Naive thymus-derived CD8-positive, alpha-beta T cell (primary cell): Measurements from ENCODE around the gene UCK1. TPM values are rescaled to one million over a fixed set of nuclear protein-coding genes. Genes with fewer than 3 reads are reported as not detected.

Source experiments
- ATAC-seq, 2 donors: fragments of 150-1000 bp; cut with Tn5 transposase in 1 of 2; sonication (Bioruptor Pico), chemical (Tn5 transposase) in 1 of 2; 1 replicate in 1 of 2; 2 replicates in 1 of 2; pipeline ENCODE4 v1.10.0; 2021; ENCODE audit warnings: mild to moderate bottlenecking in 2 of 2, moderate library complexity in 2 of 2
- POLR2A ChIA-PET: fragments of 350-600 bp; sonication (Branson Sonifier 250); formaldehyde crosslinking; loops from one replicate; lab custom pipeline; 2021; ENCODE audit warnings: antibody characterized with exemption; lab: Charles Lee
- DNase-seq, 10 donors: peaks; one replicate each; pipeline versions ENCODE4 v3.0.0 to v3.0.0-alpha.2; 2020 to 2022
- H3K27ac Mint-ChIP-seq, 10 donors: one replicate each; pipeline ENCODE4 v1.8.0; 2020 to 2022; ENCODE audit warnings: mild to moderate bottlenecking in 10 of 10, mixed read lengths in 10 of 10, moderate library complexity in 4 of 10, inconsistent platforms in 1 of 10
- H3K27me3 Mint-ChIP-seq, 5 donors: one replicate each; pipeline ENCODE4 v1.8.0; 2021 to 2022; ENCODE audit warnings: mixed read lengths in 5 of 5
- H3K36me3 Mint-ChIP-seq, 3 donors: one replicate each; pipeline ENCODE4 v1.8.0; 2020 to 2022; ENCODE audit warnings: mixed read lengths in 3 of 3, mild to moderate bottlenecking in 2 of 3, inconsistent platforms in 1 of 3
- H3K4me1 Mint-ChIP-seq, 4 donors: one replicate each; pipeline ENCODE4 v1.8.0; 2021 to 2022; ENCODE audit warnings: mixed read lengths in 4 of 4
- H3K4me3 Mint-ChIP-seq, 10 donors: one replicate each; pipeline ENCODE4 v1.8.0; 2020 to 2022; ENCODE audit warnings: mild to moderate bottlenecking in 10 of 10, mixed read lengths in 10 of 10, moderate library complexity in 6 of 10, inconsistent platforms in 1 of 10
- H3K9me3 Mint-ChIP-seq, 9 donors: one replicate each; pipeline ENCODE4 v1.8.0; 2020 to 2022; ENCODE audit warnings: mixed read lengths in 9 of 9, mild to moderate bottlenecking in 3 of 9, inconsistent platforms in 1 of 9, moderate library complexity in 1 of 9
- polyA plus RNA-seq, 3 donors: library from polyadenylated mRNA; unstranded; fragments of 300-500 nt; fragmentation: Illumina TruSeq; gene quantifications; one replicate each; pipeline ENCODE4 v1.2.3, GENCODE V29; 2021
- total RNA-seq, 8 experiments: library from RNA in 2 of 8; stranded (reverse) in 2 of 8; gene quantifications; one replicate each; pipeline ENCODE4 v1.2.3 and lab custom pipeline; 2021 to 2026

The UCK1 gene
- total and polyA plus RNA-seq, 5 experiments from 2014 or later, result 21.8 to 29.9 (median 24.0) TPM

DNA sequence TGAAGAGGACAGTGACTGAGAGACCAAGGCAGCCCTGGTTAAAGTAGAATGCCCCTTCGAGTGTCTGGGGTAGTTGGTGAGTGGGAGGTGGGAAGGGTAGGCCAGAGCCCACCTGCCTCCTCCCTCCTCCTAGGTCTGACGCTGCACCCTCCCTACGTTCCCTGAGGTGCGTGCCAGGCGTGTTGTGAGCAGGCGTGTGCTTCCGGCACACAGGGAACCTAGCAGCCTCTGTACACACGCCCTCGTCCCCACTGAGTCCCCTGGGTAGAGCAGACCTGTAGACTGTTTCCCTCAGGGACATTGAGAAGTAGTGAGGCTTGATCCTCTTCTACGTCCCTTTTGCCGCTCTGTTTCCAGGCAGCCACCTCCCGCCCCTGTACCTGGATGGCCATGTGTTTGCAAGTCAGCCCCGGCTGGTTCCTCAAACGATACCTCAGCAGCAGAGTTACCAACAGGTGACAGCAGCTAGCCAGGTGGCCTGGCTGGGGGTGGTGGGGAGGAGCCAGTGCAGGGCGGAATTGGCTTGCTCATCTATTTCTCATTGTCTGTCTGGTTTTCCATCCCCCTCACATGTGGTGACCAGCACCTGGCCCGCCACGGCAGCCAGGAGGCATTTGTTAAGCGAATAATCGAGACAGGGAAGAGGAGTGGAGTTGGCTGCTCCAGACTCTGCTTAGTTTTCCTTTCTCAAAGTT lies 45.2 kb downstream of the UCK1 start:
- no peak for DNase-seq
- Mint-ChIP-seq H3K4me3 (no peak overlapping the region), H3K9me3 (no peaks in the 10 kb centered on the region), H3K27ac (peak overlapping the region in 2 of 10 donors; percentile 4 to 34), H3K27me3 (no peaks in the 10 kb centered on the region), H3K36me3 (peaks cover 5 to 91% (median 13%) of the 10 kb centered on the region in 3 donors), H3K4me1 (peaks cover 2 to 21% (median 12%) of the 10 kb centered on the region in 4 donors)
- POLR2A ChIA-PET, result no interaction called here
- no peak for ATAC-seq

GRCh38 chr9:131485206-131485605 lies 45.9 kb downstream of the UCK1 start:
- Mint-ChIP-seq H3K27ac (peak overlapping the region in 1 of 10 donors; percentile 18), H3K36me3 (peaks cover 5 to 90% (median 11%) of the 10 kb centered on the region in 3 donors), H3K4me1 (peaks cover 2 to 16% (median 12%) of the 10 kb centered on the region in 4 donors), H3K27me3 (no peaks in the 10 kb centered on the region), H3K9me3 (no peaks in the 10 kb centered on the region), H3K4me3 (no peak overlapping the region)
- POLR2A ChIA-PET, result interaction anchor here (0.6 kb wide), 1 partner anchor 118 kb away, joined by 3 read pairs; no protein-coding TSS in a partner anchor
- DNase-seq (no peak), ATAC-seq (no peak)

- H3K27ac Mint-ChIP-seq, result peak overlapping the region in 2 of 10 donors; percentile 65 to 85
- DNase-seq (no peak), ATAC-seq (no peak)
- H3K4me1 Mint-ChIP-seq, result peaks cover 0 to 13% (median 10%) of the 10 kb centered on the region in 4 donors
- no peaks in the 10 kb centered on the region for H3K9me3 Mint-ChIP-seq
- no peaks in the 10 kb centered on the region for H3K27me3 Mint-ChIP-seq
- no peak overlapping the region for H3K4me3 Mint-ChIP-seq
- POLR2A ChIA-PET, result interaction anchor here (0.6 kb wide), 1 partner anchor 117 kb away, joined by 3 read pairs; no protein-coding TSS in a partner anchor
- H3K36me3 Mint-ChIP-seq, result peaks cover under 1 to 88% (median 11%) of the 10 kb centered on the region in 3 donors
Measured at GRCh38 chr9:131484560-131485185, 46.4 kb downstream of the UCK1 start.

- Mint-ChIP-seq H3K4me1 (peaks cover 2 to 15% (median 8%) of the 10 kb centered on the region in 4 donors), H3K36me3 (peaks cover 0 to 88% (median 13%) of the 10 kb centered on the region in 3 donors), H3K9me3 (no peaks in the 10 kb centered on the region), H3K4me3 (no peak overlapping the region), H3K27me3 (no peaks in the 10 kb centered on the region), H3K27ac (no peak overlapping the region)
- POLR2A ChIA-PET, result no interaction called here
- no peak for ATAC-seq
- no peak for DNase-seq
Measured at GRCh38 chr9:131484051-131484445, 47.0 kb downstream of the UCK1 start.

DNA sequence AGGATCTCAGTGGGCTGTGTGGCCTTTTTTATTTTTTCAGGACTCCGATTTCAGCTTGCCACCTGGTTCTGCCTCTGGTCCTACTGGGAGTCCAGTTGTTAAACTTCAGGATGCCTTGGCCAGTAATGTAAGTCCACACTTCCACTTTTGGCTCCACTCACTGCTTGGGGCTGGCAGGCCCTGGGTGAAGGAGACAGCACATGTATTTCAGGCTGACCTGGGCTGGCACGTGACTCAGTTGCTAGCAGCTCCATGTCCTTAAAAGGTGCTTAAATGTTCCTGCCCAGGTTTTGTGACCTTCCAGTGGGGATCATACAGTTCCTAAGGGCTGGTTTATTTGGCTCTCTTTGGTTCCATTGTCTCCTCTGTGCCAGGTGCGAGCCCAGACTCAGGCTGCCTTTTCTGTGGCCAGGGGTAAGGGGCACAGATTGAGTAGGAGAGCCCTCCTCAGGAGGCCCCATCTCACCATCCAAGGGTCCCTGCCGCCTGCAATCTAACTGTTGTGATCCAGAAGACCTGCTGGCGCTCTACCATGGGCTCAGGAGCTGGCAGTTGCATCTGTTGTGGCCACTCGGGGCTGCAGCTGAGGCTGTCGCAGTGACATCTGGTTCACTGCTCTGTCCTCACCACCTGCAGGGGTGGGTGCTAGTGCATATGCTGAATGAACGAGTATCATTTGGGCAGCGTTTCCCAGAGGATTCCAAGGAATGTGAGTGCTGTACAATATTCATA lies 47.6 kb downstream of the UCK1 start:
- H3K36me3 Mint-ChIP-seq, result peaks cover 0 to 87% (median 13%) of the 10 kb centered on the region in 3 donors
- no peaks in the 10 kb centered on the region for H3K27me3 Mint-ChIP-seq
- H3K4me1 Mint-ChIP-seq, result peaks cover 2 to 11% (median 5%) of the 10 kb centered on the region in 4 donors
- DNase-seq, result no peak
- H3K4me3 Mint-ChIP-seq, result no peak overlapping the region
- ATAC-seq, result no peak
- POLR2A ChIA-PET, result interaction anchor here (0.6 kb wide), 1 partner anchor 228 kb away, joined by 5 read pairs; no protein-coding TSS in a partner anchor
- peak overlapping the region in 2 of 10 donors; percentile 24 to 65 for H3K27ac Mint-ChIP-seq
- no peaks in the 10 kb centered on the region for H3K9me3 Mint-ChIP-seq

- no peaks in the 10 kb centered on the region for H3K27me3 Mint-ChIP-seq
- H3K9me3 Mint-ChIP-seq, result no peaks in the 10 kb centered on the region
- peak overlapping the region in 5 of 10 donors; percentile 8 to 82 (median 72) for H3K27ac Mint-ChIP-seq
- POLR2A ChIA-PET, result no interaction called here
- H3K4me1 Mint-ChIP-seq, result peaks cover 3 to 15% (median 6%) of the 10 kb centered on the region in 4 donors
- H3K36me3 Mint-ChIP-seq, result peaks cover 0 to 86% (median 14%) of the 10 kb centered on the region in 3 donors
- DNase-seq (no peak), ATAC-seq (no peak)
- peak overlapping the region in 2 of 10 donors; percentile 34 to 62 for H3K4me3 Mint-ChIP-seq
Measured at GRCh38 chr9:131482343-131483006, 48.6 kb downstream of the UCK1 start.

DNA sequence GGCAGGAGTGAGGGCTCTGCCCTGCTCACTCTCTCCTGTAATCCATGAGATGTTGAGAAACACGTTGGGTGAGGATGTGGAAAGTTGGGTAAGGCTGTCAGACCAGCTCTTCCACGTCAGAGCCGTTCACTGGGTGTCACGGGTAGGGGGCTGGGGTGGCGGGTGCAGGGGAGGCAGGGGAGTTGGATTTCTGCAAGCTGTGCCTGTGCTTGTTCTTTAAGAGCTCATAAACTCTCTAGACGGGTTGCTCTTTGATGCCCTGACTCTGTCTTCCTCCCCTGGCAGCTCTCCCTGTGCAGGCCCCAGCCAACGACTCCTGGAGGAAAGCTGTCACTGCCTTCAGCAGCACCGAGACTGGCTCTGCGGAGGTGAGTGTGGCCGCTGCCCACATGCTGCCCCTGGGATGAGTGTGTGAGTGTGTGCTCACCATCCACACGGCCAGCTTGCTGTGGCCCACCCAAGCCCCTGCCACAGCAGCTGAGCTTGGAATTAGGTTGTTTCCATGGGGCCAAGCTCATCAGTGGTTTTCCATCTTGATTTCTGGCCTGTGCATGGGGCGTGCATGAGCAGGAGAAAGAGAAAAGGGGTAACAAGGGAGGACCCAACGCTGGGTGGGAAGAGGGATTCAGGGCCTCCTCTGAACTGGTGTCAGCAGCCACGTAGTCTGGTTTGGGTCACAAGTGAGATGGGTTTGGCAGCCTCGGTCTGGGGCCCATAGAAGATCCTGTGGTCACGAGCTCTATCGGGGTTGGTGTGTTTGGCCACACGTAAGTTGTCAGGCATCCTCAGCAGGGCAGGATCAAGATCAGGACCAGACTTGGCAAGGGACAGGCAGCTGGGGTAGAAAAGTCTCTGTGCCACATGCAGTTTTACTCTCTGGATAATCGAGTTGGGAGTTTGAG lies 49.4 kb downstream of the UCK1 start:
- POLR2A ChIA-PET, result interaction anchor here (0.7 to 1.3 kb wide), 3 partner anchors 9 to 132 kb away, joined by 3 to 9 read pairs (median 3); no protein-coding TSS in a partner anchor
- no peak for ATAC-seq

GRCh38 chr9:131480258-131480657 lies 50.8 kb downstream of the UCK1 start:
- Mint-ChIP-seq H3K27me3 (no peaks in the 10 kb centered on the region), H3K4me1 (peaks cover 3 to 13% (median 6%) of the 10 kb centered on the region in 4 donors), H3K36me3 (peaks cover 0 to 87% (median 14%) of the 10 kb centered on the region in 3 donors), H3K27ac (peak overlapping the region in 1 of 10 donors; percentile 39), H3K4me3 (no peak overlapping the region), H3K9me3 (no peaks in the 10 kb centered on the region)
- DNase-seq (no peak), ATAC-seq (no peak)
- POLR2A ChIA-PET, result interaction anchor here (0.7 to 1.4 kb wide), 2 partner anchors 74 to 264 kb away, joined by 3 read pairs; no protein-coding TSS in a partner anchor

More for the DNA sequence above, 49.4 kb downstream of the UCK1 start:
- peaks cover 3 to 19% (median 6%) of the 10 kb centered on the region in 4 donors for H3K4me1 Mint-ChIP-seq
- no peaks in the 10 kb centered on the region for H3K9me3 Mint-ChIP-seq
- peaks cover 0 to 86% (median 14%) of the 10 kb centered on the region in 3 donors for H3K36me3 Mint-ChIP-seq
- peak overlapping the region in 1 of 10 donors; percentile 34 for H3K4me3 Mint-ChIP-seq
- DNase-seq, result no peak
- peak overlapping the region in 5 of 10 donors; percentile 72 to 82 (median 77) for H3K27ac Mint-ChIP-seq
- H3K27me3 Mint-ChIP-seq, result no peaks in the 10 kb centered on the region

GRCh38 chr9:131478911-131479310 lies 52.2 kb downstream of the UCK1 start:
- no peak overlapping the region for H3K4me3 Mint-ChIP-seq
- H3K36me3 Mint-ChIP-seq, result peaks cover 0 to 88% (median 17%) of the 10 kb centered on the region in 3 donors
- ATAC-seq (no peak), DNase-seq (no peak)
- POLR2A ChIA-PET, result interaction anchor here (1.4 kb wide), 1 partner anchor 265 kb away, joined by 3 read pairs; no protein-coding TSS in a partner anchor
- H3K4me1 Mint-ChIP-seq, result peaks cover 3 to 13% (median 7%) of the 10 kb centered on the region in 4 donors
- no peaks in the 10 kb centered on the region for H3K27me3 Mint-ChIP-seq
- H3K9me3 Mint-ChIP-seq, result no peaks in the 10 kb centered on the region
- H3K27ac Mint-ChIP-seq, result peak overlapping the region in 2 of 10 donors; percentile 44 to 89

DNA sequence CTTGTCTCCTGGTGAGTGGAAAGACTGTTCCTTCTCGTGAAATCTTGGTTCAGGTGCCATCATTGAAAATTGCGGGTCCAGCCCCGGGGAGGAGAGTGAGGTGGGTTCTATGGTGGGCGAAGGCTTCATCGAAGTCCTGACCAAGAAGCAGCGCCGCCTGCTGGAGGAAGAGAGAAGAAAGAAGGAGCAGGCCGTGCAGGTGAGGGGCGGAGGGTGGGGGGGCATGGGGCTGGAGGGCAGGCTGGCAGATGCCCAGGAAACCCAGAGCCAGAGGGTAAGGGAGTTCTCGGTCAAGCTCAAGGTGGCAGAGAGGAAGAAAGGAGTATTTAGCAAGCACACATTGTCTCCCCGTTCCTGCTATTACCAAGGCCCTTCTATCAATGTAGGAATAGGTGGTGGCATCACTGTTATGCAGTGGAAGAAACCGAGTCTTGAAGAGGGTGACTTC lies 52.6 kb downstream of the UCK1 start:
- Mint-ChIP-seq H3K4me1 (peaks cover 3 to 13% (median 7%) of the 10 kb centered on the region in 4 donors), H3K27ac (peak overlapping the region in 7 of 10 donors; percentile 19 to 89 (median 69)), H3K36me3 (peaks cover 0 to 89% (median 20%) of the 10 kb centered on the region in 3 donors), H3K9me3 (no peaks in the 10 kb centered on the region), H3K4me3 (peak overlapping the region in 1 of 10 donors; percentile 28), H3K27me3 (no peaks in the 10 kb centered on the region)
- peak; percentile 32 to 79 (median 56) for DNase-seq
- peak; percentile 58 to 74 for ATAC-seq
- POLR2A ChIA-PET, result no interaction called here
